ENCODE results near the gene PSMF1. TPM values are rescaled to one million over a fixed set of nuclear protein-coding genes. Genes with fewer than 3 reads are reported as not detected.

PSMF1 gene
- total and polyA plus RNA-seq, 4 donors = 43.6 to 126 (median 83.8) TPM

DNA sequence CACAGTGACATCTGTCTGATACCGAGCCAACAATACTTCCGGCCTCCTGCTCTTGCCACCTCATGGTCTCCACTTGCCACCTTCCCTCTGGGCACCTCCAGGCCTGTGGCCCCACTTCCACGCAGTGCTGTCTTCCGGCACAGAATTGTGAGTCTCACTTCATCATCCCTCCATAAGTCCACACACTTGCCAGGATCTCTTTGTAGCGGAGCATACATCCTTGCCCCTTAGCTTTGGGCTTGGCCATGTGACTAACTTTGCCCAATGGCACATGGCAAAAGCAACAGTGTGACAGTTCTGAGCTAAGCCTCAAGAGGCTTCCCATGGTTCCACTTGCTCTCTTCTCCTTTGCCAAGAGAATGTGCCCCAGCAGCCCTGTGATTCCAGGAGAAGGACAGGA, 80.3 kb downstream of the PSMF1 start (continued):
- TF ChIP-seq, protein P1, sequence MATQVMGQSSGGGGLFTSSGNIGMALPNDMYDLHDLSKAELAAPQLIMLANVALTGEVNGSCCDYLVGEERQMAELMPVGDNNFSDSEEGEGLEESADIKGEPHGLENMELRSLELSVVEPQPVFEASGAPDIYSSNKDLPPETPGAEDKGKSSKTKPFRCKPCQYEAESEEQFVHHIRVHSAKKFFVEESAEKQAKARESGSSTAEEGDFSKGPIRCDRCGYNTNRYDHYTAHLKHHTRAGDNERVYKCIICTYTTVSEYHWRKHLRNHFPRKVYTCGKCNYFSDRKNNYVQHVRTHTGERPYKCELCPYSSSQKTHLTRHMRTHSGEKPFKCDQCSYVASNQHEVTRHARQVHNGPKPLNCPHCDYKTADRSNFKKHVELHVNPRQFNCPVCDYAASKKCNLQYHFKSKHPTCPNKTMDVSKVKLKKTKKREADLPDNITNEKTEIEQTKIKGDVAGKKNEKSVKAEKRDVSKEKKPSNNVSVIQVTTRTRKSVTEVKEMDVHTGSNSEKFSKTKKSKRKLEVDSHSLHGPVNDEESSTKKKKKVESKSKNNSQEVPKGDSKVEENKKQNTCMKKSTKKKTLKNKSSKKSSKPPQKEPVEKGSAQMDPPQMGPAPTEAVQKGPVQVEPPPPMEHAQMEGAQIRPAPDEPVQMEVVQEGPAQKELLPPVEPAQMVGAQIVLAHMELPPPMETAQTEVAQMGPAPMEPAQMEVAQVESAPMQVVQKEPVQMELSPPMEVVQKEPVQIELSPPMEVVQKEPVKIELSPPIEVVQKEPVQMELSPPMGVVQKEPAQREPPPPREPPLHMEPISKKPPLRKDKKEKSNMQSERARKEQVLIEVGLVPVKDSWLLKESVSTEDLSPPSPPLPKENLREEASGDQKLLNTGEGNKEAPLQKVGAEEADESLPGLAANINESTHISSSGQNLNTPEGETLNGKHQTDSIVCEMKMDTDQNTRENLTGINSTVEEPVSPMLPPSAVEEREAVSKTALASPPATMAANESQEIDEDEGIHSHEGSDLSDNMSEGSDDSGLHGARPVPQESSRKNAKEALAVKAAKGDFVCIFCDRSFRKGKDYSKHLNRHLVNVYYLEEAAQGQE (IDR thresholded peaks at IDR 0.05) = no peak
- TF ChIP-seq JUND (IDR thresholded peaks at IDR 0.05) (no peak), TAF1 (conservative IDR thresholded peaks at IDR 0.05) (no peak), RAD21 (IDR thresholded peaks at IDR 0.05) (no peak), FOXA1 (IDR thresholded peaks at IDR 0.05) (no peak)

DNA sequence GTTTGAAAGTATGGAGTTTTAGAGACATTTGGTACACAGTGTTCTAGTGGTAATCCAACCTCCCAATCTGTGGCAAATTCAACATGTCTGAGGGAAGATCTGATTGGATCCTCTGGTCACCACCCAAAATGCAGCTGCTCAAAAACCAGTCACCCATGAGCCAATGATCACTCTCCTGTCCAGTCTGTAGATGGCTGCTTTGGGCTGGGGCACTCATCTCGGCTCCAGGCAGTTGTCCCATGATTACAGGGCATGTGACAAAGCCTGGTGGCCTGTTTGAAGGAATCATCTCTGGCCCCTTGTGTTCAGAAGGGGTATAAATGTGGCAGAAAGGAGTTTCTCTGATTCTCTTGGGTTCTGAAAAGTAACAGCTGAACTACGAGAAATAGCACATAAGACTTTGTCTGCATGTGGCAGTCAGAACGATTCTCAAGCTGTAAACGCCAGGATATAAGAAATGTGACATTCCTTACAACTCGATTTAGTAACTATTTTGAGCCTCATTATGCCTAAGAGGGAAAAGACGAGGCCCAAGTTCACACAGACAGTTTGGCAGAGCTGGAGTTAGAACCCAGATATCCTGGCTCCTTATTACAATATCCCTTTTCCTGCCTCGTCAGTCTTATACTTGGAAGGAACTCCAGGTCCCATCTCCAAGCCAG, 80.9 kb downstream of the PSMF1 start:
- Histone ChIP-seq H3K4me1 (ENCODE audit: control insufficient read depth in 4 of 4, insufficient read depth in 4 of 4, low read length in 3 of 4) (no peaks in the 10 kb centered on the region), H3K36me3 (ENCODE audit: control insufficient read depth in 4 of 4, insufficient read depth in 3 of 4, low read depth in 1 of 4, low read length in 3 of 4) (no peaks in the 10 kb centered on the region), H3K4me3 (ENCODE audit: low read depth in 1 of 3, low read length in 3 of 3) (no peak overlapping the region), H3K27me3 (ENCODE audit: control insufficient read depth in 4 of 4, insufficient read depth in 4 of 4, low read length in 3 of 4) (no peaks in the 10 kb centered on the region), H3K9me3 (ENCODE audit: control insufficient read depth in 4 of 4, low read length in 3 of 4) (no peaks in the 10 kb centered on the region), H3K27ac (ENCODE audit: low read depth in 1 of 2, low read length in 2 of 2) (no peak overlapping the region), H3K9ac (ENCODE audit: low read depth in 1 of 2, low read length in 2 of 2) (no peak overlapping the region)
- no peak for TF ChIP-seq GABPA (IDR thresholded peaks at IDR 0.05 in 1 of 2, conservative IDR thresholded peaks at IDR 0.05 in 1 of 2)
- no peak for TF ChIP-seq HNF4G (IDR thresholded peaks at IDR 0.05)
- TF ChIP-seq, protein P1 (IDR thresholded peaks at IDR 0.05) = no peak
- TF ChIP-seq HNF4A (conservative IDR thresholded peaks at IDR 0.05) = no peak
- TF ChIP-seq TAF1 (conservative IDR thresholded peaks at IDR 0.05) = no peak
- TF ChIP-seq, protein P2, sequence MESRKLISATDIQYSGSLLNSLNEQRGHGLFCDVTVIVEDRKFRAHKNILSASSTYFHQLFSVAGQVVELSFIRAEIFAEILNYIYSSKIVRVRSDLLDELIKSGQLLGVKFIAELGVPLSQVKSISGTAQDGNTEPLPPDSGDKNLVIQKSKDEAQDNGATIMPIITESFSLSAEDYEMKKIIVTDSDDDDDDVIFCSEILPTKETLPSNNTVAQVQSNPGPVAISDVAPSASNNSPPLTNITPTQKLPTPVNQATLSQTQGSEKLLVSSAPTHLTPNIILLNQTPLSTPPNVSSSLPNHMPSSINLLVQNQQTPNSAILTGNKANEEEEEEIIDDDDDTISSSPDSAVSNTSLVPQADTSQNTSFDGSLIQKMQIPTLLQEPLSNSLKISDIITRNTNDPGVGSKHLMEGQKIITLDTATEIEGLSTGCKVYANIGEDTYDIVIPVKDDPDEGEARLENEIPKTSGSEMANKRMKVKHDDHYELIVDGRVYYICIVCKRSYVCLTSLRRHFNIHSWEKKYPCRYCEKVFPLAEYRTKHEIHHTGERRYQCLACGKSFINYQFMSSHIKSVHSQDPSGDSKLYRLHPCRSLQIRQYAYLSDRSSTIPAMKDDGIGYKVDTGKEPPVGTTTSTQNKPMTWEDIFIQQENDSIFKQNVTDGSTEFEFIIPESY (IDR thresholded peaks at IDR 0.05) = no peak
- no peak for TF ChIP-seq RXRA (IDR thresholded peaks at IDR 0.05)
- TF ChIP-seq FOXA1 (IDR thresholded peaks at IDR 0.05) = no peak
- no peak for TF ChIP-seq YY1 (IDR thresholded peaks at IDR 0.05)
- TF ChIP-seq NR2F2 (IDR thresholded peaks at IDR 0.05) = no peak
- TF ChIP-seq, protein P3, sequence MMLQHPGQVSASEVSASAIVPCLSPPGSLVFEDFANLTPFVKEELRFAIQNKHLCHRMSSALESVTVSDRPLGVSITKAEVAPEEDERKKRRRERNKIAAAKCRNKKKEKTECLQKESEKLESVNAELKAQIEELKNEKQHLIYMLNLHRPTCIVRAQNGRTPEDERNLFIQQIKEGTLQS (IDR thresholded peaks at IDR 0.05) = no peak
- no peak for TF ChIP-seq SP1 (IDR thresholded peaks at IDR 0.05)
- no peak for TF ChIP-seq RAD21 (IDR thresholded peaks at IDR 0.05)
- TF ChIP-seq JUND (IDR thresholded peaks at IDR 0.05) = no peak
- TF ChIP-seq, protein P4, sequence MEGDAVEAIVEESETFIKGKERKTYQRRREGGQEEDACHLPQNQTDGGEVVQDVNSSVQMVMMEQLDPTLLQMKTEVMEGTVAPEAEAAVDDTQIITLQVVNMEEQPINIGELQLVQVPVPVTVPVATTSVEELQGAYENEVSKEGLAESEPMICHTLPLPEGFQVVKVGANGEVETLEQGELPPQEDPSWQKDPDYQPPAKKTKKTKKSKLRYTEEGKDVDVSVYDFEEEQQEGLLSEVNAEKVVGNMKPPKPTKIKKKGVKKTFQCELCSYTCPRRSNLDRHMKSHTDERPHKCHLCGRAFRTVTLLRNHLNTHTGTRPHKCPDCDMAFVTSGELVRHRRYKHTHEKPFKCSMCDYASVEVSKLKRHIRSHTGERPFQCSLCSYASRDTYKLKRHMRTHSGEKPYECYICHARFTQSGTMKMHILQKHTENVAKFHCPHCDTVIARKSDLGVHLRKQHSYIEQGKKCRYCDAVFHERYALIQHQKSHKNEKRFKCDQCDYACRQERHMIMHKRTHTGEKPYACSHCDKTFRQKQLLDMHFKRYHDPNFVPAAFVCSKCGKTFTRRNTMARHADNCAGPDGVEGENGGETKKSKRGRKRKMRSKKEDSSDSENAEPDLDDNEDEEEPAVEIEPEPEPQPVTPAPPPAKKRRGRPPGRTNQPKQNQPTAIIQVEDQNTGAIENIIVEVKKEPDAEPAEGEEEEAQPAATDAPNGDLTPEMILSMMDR (IDR thresholded peaks at IDR 0.05; ENCODE audit: low read depth, low read length, missing input control) = no peak
- no peak for TF ChIP-seq FOXA2 (IDR thresholded peaks at IDR 0.05)
- TF ChIP-seq, protein P5, sequence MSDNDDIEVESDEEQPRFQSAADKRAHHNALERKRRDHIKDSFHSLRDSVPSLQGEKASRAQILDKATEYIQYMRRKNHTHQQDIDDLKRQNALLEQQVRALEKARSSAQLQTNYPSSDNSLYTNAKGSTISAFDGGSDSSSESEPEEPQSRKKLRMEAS (IDR thresholded peaks at IDR 0.05) = no peak
- TF ChIP-seq EGR1 (IDR thresholded peaks at IDR 0.05; ENCODE audit: low read depth in 2 of 2) = no peak
- DNase-seq (ENCODE audit: low spot score) = no peak
- WGBS = 78% methylated on average over 7 of the region's 7 CpGs
